ENCODE results near the gene MCOLN2.
"Not testable (repeated sequence)": the region's sequence is repeated elsewhere in the genome, so short reads cannot be mapped to it uniquely, and the experiment has no call there.

Gene MCOLN2

GRCh38 chr1:84941843-84942242 is 55.1 kb downstream of the MCOLN2 start:
- no peak for DNase-seq (ENCODE audit: low read depth)

GRCh38 chr1:84940481-84940880 is 56.4 kb downstream of the MCOLN2 start:
- DNase-seq (ENCODE audit: low read depth): no peak

GRCh38 chr1:84939761-84940160 is 57.2 kb downstream of the MCOLN2 start:
- no peak for DNase-seq (ENCODE audit: low read depth)

GRCh38 chr1:84939151-84939550 is 57.8 kb downstream of the MCOLN2 start:
- DNase-seq (ENCODE audit: low read depth): no peak

- DNase-seq (ENCODE audit: low read depth): no peak
These were observed 60.6 kb downstream of the MCOLN2 start for GRCh38 chr1:84936116-84936810.

GRCh38 chr1:84933011-84933611 is 63.8 kb downstream of the MCOLN2 start:
- DNase-seq (ENCODE audit: low read depth): no peak

- no peak for DNase-seq (ENCODE audit: low read depth)
These were observed 66.1 kb downstream of the MCOLN2 start for GRCh38 chr1:84930831-84931230.

- no peak for DNase-seq (ENCODE audit: low read depth)
These were observed 66.6 kb downstream of the MCOLN2 start for GRCh38 chr1:84930329-84930728.

GRCh38 chr1:84929581-84929980 is 67.3 kb downstream of the MCOLN2 start:
- no peak for DNase-seq (ENCODE audit: low read depth)

- no peak for DNase-seq (ENCODE audit: low read depth)
These were observed 67.9 kb downstream of the MCOLN2 start for GRCh38 chr1:84928979-84929378.

GRCh38 chr1:84923317-84923716 is 73.6 kb downstream of the MCOLN2 start:
- DNase-seq (ENCODE audit: low read depth): no peak

GRCh38 chr1:84920159-84920558 is 76.8 kb downstream of the MCOLN2 start:
- DNase-seq (ENCODE audit: low read depth): no peak

GRCh38 chr1:84919461-84919970 is 77.4 kb downstream of the MCOLN2 start:
- no peak for DNase-seq (ENCODE audit: low read depth)

- DNase-seq (ENCODE audit: low read depth): no peak
These were observed 78.1 kb downstream of the MCOLN2 start for GRCh38 chr1:84918726-84919336.

GRCh38 chr1:84916897-84917296 is 80.0 kb downstream of the MCOLN2 start:
- DNase-seq (ENCODE audit: low read depth): no peak

GRCh38 chr1:84913555-84913892 is 83.4 kb downstream of the MCOLN2 start:
- no peak for DNase-seq (ENCODE audit: low read depth)

GRCh38 chr1:84912726-84913554 is 84.0 kb downstream of the MCOLN2 start:
- no peak for DNase-seq (ENCODE audit: low read depth)

GRCh38 chr1:84908746-84909464 is 88.0 kb downstream of the MCOLN2 start:
- not testable (repeated sequence) for DNase-seq (ENCODE audit: low read depth)

GRCh38 chr1:84907095-84907827 is 89.7 kb downstream of the MCOLN2 start:
- no peak for DNase-seq (ENCODE audit: low read depth)

- not testable (repeated sequence) for DNase-seq (ENCODE audit: low read depth)
These were observed 94.2 kb downstream of the MCOLN2 start for GRCh38 chr1:84902727-84903126.

- no peak for DNase-seq (ENCODE audit: low read depth)
These were observed 96.9 kb downstream of the MCOLN2 start for GRCh38 chr1:84899969-84900368.

All from HS-5 (cell line).